CMK (cell line): ENCODE data around the gene PDE2A.

Experiments
- DNase-seq: peaks from one replicate; pipeline ENCODE4 v3.0.0-alpha.2; 2010; ENCODE audit warnings: low read depth

The PDE2A gene

GRCh38 chr11:72673943-72674828, at the start of gene PDE2A:
Gene PDE2A (minus strand): TSS chr11:72674422. CDS start chr11:72674207, 215 bp downstream.
- no peak for DNase-seq

- DNase-seq: no peak
These were observed 49.3 kb upstream of the PDE2A start for GRCh38 chr11:72723508-72723907.

GRCh38 chr11:72722050-72722748, 48.0 kb upstream of the PDE2A start:
- peak; percentile 94 for DNase-seq

DNA sequence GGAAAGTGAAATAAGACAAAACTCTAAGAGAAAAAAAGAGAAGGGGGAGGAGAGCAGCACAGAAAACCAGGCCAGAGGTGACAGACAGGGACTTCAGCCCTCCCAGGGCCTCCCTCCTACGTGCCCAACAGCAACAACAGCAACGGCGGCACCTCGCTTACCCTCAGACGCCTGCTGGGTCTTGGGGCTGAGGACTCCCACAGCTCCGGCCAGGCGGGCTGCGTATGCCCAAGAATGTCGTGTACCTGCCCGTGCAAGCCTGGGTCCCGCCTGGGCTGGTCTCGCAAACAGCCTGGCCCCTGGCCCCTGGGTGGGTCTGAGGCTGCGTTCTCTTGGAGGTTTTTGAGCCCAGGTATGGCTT, 47.4 kb upstream of the PDE2A start:
- DNase-seq: no peak

GRCh38 chr11:72721276-72721675, 47.1 kb upstream of the PDE2A start:
- no peak for DNase-seq

DNA sequence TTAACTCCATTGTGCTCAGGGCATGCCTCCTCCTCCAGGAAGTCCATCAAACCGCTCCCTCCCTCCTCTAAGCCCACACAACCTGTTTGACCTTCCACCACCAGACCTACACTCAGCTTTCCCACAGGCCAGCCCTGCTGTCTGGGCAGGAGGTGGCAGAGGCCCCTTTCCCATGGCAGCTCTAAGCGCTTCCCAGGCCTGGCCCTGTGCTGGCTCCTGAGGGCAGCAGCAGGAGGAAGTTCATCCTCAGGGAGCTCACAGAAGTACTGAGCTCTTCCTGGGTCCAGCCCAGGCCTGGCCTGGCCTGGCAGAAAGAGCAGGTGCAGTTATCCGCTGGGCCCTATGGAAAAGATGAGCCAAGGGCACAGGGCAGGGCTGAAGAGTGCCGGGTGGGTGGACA, 46.6 kb upstream of the PDE2A start:
- no peak for DNase-seq

DNA sequence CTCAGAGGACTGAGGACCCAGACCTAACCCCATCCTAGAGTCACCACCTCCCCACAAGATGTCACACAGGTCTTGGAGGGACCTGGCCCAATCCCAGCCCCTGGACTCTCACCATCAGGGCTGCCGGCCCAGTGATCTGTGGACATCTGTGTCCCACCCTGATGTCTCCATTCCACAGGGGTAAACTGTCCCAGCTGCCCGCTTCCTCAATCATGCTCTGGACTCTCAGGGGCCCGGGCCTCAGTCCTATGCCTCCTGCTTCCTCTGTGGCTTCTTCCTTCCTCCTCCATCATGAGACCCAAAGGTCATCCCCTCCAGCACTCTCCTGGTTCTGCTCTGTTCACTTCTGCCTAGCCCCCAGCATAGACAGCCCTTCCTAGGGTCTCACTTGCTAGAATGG, 45.8 kb upstream of the PDE2A start:
- no peak for DNase-seq

DNA sequence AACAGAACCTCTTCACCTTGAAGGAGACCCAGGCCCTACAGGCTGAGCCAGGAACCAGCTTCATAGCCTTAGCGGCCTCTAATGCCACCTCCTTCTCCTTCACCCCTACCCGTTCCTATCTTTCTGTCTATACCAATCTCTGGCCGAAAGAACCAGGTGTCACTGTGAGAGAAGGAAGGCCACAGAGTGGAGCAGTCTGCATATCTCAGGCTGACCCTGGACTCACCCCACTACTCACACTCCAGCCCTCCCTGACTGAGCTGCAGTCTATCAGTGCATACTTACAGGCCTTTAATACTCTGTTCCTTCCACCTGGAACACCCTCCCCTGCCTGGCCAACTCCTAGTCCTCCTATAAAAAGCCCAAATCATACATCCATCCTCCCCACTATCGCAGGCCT, 45.3 kb upstream of the PDE2A start:
- no peak for DNase-seq

DNA sequence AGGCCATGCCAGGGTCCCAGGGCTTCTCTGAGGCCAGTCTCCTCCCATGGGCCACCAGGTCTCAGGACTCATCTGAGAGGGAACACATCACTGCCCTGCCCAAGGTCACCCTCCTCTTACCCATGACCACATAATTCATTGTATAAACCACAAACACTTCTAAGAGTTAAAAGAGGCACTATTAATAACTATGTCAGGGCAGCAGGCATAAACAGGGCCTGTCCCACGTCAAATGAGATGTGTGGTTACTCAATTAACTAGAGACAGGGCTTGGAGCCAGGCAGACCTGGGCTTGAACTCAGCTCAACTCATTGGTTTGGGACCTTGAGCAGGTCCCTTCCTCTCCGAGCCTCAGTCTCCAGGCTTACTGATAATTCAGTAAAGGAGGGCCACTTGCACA, 44.9 kb upstream of the PDE2A start:
- DNase-seq: no peak

GRCh38 chr11:72718101-72718501, 43.9 kb upstream of the PDE2A start:
- no peak for DNase-seq

DNA sequence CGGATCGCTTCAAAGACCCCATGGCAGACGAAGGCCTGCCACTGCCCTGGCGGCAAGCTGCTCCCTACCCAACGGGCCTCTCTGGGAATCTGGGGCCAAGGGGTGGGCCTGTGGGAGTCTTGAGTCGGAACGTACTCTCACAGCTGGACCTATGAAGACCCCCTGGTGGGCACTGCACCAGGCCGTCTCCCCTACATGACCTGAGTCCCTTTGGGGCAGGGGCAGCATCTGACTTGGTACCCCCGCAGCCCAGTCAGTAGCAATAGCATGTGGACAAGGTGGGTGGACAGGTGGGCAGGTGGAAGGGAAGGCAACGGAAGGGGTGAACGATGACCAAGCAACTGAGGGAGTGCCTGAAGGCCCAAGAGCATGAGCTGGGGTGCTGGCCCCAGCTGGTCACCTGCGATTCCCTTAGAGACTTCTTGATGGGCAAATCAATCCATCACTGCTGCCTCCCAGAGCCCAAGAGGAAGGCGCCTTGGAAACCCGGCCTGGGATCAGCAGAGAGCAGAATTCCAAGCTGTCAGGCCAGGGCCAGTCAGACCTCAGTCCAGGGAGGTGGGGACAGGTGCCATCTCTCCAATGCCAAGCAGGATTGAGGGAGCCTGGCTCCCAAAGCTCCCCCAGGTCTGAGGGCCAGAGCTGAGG, 42.7 kb upstream of the PDE2A start:
- no peak for DNase-seq

DNA sequence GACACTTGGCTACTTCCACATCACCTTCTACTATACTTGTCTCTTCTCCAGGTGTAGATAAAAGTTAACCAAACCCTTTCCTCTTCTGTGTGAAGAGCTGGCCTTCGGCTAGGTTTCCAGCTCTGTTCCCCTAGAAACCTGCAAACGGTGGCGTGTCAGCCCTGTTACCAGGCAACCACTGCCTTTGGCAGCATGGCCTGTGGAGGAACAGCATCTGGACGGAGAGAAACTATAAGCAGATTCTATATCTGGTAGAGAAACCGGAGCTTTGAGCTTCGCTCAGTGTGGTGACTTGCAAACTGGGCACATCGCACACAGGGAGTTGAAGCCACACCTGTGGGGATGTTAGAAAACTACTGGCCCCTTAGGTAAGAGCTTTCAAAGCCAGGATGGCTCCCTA, 42.1 kb upstream of the PDE2A start:
- DNase-seq: no peak

- no peak for DNase-seq
These were observed 38.6 kb upstream of the PDE2A start for GRCh38 chr11:72712841-72713240.

- peak; percentile 76 for DNase-seq
These were observed 38.0 kb upstream of the PDE2A start for GRCh38 chr11:72712168-72712751.

DNA sequence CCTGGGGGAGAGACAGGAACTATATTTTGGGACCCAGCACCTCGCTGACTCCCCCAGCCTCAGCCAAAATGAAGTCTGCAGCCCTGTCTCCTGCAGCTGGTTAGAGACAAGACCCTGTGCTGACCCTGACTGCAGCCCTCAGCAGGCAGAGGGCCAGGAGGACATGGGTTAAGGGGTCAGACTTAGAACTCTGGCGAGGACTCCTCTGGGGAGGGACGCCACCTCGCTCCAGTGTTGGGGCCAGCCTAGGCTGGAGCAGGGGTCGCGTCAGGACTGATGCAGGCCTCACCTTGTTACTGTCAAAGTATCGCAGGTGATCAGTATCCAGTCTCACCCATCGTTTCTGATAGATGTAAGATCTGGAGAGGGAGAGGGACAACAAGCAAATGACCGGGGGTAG, 36.9 kb upstream of the PDE2A start:
- no peak for DNase-seq

- no peak for DNase-seq
These were observed 36.1 kb upstream of the PDE2A start for GRCh38 chr11:72710278-72710677.

DNA sequence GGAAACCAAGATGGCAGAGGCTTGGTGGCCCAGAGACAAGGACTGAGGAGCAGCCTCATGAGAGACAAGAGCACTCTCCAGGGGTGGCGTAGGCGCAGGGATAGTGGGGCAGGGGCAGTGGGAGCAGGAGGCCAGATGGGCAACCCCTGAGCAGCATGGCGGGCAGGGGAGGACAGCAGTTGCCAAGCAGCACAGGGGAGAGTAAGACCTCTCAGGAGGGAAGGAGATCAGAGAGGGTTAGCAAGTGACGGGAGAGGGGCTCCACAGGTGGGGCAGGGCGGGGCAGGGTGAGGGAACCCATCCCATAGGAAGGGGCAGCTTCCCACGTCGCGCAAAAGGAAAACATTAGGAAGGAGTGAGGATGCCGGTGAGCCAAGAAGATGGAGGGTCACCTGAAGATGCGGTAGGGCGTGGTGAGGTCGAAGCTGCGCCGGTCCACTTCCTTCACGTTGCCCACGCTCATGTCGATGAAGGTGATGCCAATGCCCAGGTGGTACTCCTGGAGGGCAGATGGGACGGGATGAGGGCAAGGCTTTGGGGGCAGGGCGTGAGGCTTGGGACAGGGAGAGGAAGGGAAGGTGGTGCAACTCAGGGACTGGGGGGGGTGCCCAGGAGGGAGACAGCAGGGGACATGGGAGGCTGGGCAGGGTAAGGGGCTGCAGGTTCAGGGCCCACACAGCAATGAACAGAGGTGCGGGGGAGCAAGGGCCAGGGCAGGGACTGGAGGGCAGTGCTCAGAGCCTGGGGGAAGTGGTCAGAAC, 35.4 kb upstream of the PDE2A start:
- no peak for DNase-seq

DNA sequence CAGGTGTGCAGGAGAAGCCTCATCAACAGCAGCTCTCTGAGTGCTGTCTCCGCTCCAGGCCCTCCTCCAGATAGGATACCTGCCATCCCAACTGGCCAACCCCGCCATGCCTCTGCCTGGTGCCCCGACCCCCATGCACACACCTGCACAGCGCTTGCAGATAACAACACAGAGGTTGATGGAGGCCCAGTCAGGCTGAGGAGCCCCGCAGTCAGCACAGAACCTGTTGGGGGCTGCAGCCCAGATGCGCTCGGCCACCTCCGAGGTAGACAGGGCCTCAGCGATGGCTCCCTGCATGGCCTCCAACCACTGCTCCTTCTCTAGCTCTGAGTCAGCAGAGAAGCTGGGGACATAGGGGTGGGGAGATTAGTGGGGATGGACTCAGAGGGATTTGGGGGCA, 32.8 kb upstream of the PDE2A start:
- DNase-seq: no peak

- no peak for DNase-seq
These were observed 32.4 kb upstream of the PDE2A start for GRCh38 chr11:72706579-72706978.

- DNase-seq: no peak
These were observed 31.5 kb upstream of the PDE2A start for GRCh38 chr11:72705442-72706365.

DNA sequence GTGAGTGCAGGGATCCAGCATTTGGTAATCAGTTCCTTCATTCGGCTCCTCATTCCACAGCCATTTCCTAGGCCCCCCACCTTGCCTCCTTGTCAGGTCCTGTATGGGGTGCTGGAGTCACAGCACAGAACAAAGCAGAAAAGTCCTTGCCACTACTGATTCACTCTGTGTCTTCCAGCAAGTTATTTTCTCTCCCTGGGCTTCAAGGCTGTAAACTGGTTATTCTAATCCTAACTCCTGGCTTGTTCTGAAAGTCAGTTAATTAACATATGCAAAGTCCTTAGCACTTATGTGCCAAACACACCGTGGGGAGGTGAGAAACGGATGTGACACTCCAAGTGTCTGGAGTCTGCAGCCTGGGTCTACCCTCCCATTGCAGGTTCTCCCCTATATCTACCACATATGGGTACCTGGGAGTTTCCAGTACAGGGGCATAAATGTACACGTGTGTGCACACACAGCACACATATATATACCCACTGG, 30.6 kb upstream of the PDE2A start:
- DNase-seq: no peak
